Gastroesophageal sphincter (tissue), 2 donors: Measurements from ENCODE around the gene ZNF507.

Source experiments
- EP300 ChIP-seq: sonication (generic); formaldehyde crosslinking; IDR thresholded peaks from one replicate; pipeline ENCODE4 v1.6.1; 2017; ENCODE audit warnings: antibody characterized with exemption, mild to moderate bottlenecking
- POLR2A ChIP-seq, 2 donors: fragments of 450-650 bp; IDR thresholded peaks; one replicate each; pipeline ENCODE4 v1.6.1; 2017; ENCODE audit warnings: antibody characterized with exemption in 2 of 2, mild to moderate bottlenecking in 2 of 2, moderate library complexity in 1 of 2
- POLR2AphosphoS5 ChIP-seq: sonication (generic); formaldehyde crosslinking; IDR thresholded peaks from one replicate; pipeline ENCODE4 v1.6.1; 2017; ENCODE audit warnings: antibody characterized with exemption

DNA sequence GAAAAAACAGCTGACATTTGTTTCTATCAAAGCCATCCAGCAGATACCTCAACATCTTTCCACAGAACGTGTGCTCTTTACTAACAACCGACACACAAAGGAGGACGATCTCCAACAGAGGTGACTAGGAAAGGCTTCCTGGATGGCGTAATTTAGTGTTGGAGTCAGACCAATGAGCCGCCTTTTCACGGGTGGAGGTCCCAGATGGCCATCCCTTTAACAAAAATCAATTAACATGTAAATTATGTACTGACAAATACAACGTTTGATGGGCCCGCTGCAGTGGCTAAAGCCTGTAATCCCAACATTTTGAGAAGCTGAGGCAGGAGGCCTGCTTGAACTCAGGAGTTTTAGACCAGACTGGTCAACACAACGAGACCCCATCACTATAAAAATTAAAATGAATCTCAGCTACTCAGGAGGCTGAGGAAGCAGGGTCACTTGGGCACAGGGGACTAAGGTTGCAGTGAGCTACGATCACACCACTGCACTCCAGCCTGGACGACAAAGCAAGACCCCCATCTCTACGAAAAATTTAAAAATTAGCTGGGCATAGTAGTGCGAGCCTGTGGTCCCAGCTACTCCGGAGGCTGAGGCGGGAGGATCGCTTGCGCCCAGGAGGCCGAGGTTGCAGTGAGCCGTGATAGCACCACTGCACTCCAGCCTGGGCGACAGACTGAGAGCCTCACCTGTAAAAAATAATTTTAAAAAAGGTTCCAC, 59.0 kb downstream of the ZNF507 start:
- TF ChIP-seq POLR2AphosphoS5: no peak
- TF ChIP-seq EP300: no peak
- TF ChIP-seq POLR2A (IDR thresholded peaks at IDR 0.05): no peak
